HUES6 (cell line): ENCODE results near the gene PDXDC1.
"Not testable (repeated sequence)": the region's sequence is repeated elsewhere in the genome, so short reads cannot be mapped to it uniquely, and the experiment has no call there.

Experiments used
- H3K27ac ChIP-seq: 2 replicates; pipeline ENCODE4 v1.7.0; 2013; ENCODE audit warnings: low read depth, mild to moderate bottlenecking, low read length, inconsistent platforms
- H3K27me3 ChIP-seq: 2 replicates; pipeline ENCODE4 v1.6.1; 2013; ENCODE audit warnings: low read length; ENCODE audit not compliant: control insufficient read depth, insufficient read depth
- H3K36me3 ChIP-seq: 2 replicates; pipeline ENCODE4 v1.6.1; 2013; ENCODE audit warnings: low read length; ENCODE audit not compliant: control insufficient read depth, insufficient read depth
- H3K4me1 ChIP-seq: 2 replicates; pipeline ENCODE4 v1.6.1; 2013; ENCODE audit warnings: low read length; ENCODE audit not compliant: control insufficient read depth, insufficient read depth
- H3K4me3 ChIP-seq: 2 replicates; pipeline ENCODE4 v1.5.1; 2013; ENCODE audit warnings: low read depth, low read length
- H3K9ac ChIP-seq: one replicate; pipeline ENCODE4 v1.6.1; 2013; ENCODE audit warnings: mild to moderate bottlenecking, low read length
- H3K9me3 ChIP-seq: 2 replicates; pipeline ENCODE4 v1.6.1; 2013; ENCODE audit warnings: low read depth, low read length; ENCODE audit not compliant: control insufficient read depth, insufficient read depth

PDXDC1 gene

GRCh38 chr16:15159671-15160070 lies 184.8 kb downstream of the PDXDC1 start:
- not testable (repeated sequence) for H3K9ac ChIP-seq, H3K4me3 ChIP-seq, H3K4me1 ChIP-seq, H3K9me3 ChIP-seq, H3K27ac ChIP-seq, H3K36me3 ChIP-seq, H3K27me3 ChIP-seq

- not testable (repeated sequence) for H3K27me3 ChIP-seq, H3K9me3 ChIP-seq, H3K27ac ChIP-seq, H3K9ac ChIP-seq, H3K4me1 ChIP-seq, H3K36me3 ChIP-seq, H3K4me3 ChIP-seq
Observed at GRCh38 chr16:15160571-15160970, 185.7 kb downstream of the PDXDC1 start.

GRCh38 chr16:15163055-15163454 lies 188.2 kb downstream of the PDXDC1 start:
- H3K9me3 ChIP-seq, H3K4me3 ChIP-seq, H3K36me3 ChIP-seq, H3K27me3 ChIP-seq, H3K27ac ChIP-seq, H3K9ac ChIP-seq, H3K4me1 ChIP-seq: not testable (repeated sequence)

- H3K27ac ChIP-seq, H3K9me3 ChIP-seq, H3K9ac ChIP-seq, H3K4me3 ChIP-seq, H3K4me1 ChIP-seq, H3K36me3 ChIP-seq, H3K27me3 ChIP-seq: not testable (repeated sequence)
Observed at GRCh38 chr16:15166177-15166576, 191.4 kb downstream of the PDXDC1 start.

- not testable (repeated sequence) for H3K4me3 ChIP-seq, H3K27me3 ChIP-seq, H3K4me1 ChIP-seq, H3K9me3 ChIP-seq, H3K9ac ChIP-seq, H3K27ac ChIP-seq, H3K36me3 ChIP-seq
Observed at GRCh38 chr16:15168303-15168702, 193.5 kb downstream of the PDXDC1 start.

GRCh38 chr16:15168953-15169652 lies 194.3 kb downstream of the PDXDC1 start:
- not testable (repeated sequence) for H3K36me3 ChIP-seq, H3K4me3 ChIP-seq, H3K4me1 ChIP-seq, H3K9ac ChIP-seq, H3K27me3 ChIP-seq, H3K27ac ChIP-seq, H3K9me3 ChIP-seq

- not testable (repeated sequence) for H3K27me3 ChIP-seq
Observed at GRCh38 chr16:15179909-15180308, 205.1 kb downstream of the PDXDC1 start.

GRCh38 chr16:15180946-15181345 lies 206.1 kb downstream of the PDXDC1 start:
- not testable (repeated sequence) for H3K27ac ChIP-seq, H3K27me3 ChIP-seq, H3K4me1 ChIP-seq, H3K4me3 ChIP-seq, H3K9ac ChIP-seq, H3K9me3 ChIP-seq, H3K36me3 ChIP-seq

More at GRCh38 chr16:15179909-15180308, 205.1 kb downstream of the PDXDC1 start:
- not testable (repeated sequence) for H3K9ac ChIP-seq, H3K4me1 ChIP-seq, H3K4me3 ChIP-seq, H3K36me3 ChIP-seq, H3K9me3 ChIP-seq, H3K27ac ChIP-seq

- H3K36me3 ChIP-seq, H3K9ac ChIP-seq, H3K27me3 ChIP-seq, H3K4me1 ChIP-seq, H3K9me3 ChIP-seq, H3K4me3 ChIP-seq, H3K27ac ChIP-seq: not testable (repeated sequence)
Observed at GRCh38 chr16:15184000-15184399, 209.2 kb downstream of the PDXDC1 start.
